GM21360 (cell line): ENCODE data around the gene TMTC1.
"Not testable (repeated sequence)": the region's sequence is repeated elsewhere in the genome, so short reads cannot be mapped to it uniquely, and the experiment has no call there.

Experiments
- ATAC-seq: cut with Tn5 transposase; IDR thresholded peaks from one replicate; pipeline ENCODE4 v1.9.1; 2021; ENCODE audit warnings: mild to moderate bottlenecking, moderate library complexity; ENCODE audit not compliant: unreplicated experiment

Gene TMTC1

GRCh38 chr12:29674463-29674862 is 109.3 kb downstream of the TMTC1 start:
- no peak for ATAC-seq

- no peak for ATAC-seq
These were observed 110.4 kb downstream of the TMTC1 start for GRCh38 chr12:29673346-29673745.

GRCh38 chr12:29672580-29672979 is 111.2 kb downstream of the TMTC1 start:
- no peak for ATAC-seq

DNA sequence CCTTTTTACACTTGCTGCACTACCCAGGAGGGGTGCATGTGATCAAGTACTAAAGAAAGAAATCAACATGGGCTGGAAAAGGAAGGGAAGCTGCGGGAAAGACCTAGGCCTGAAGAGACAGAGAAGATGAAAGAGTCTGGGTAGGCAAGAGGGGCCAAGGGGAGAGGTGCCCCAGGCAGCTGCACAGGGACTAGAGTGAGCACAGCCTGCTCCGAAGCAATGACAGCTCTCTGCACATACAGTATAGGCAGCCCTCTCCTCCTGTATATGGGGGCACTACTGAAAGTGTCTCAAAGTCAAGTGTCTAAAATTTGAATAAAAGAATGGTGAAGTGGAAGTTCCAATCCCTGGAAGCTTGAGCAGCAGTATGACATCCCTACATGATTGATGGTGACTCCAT is 112.0 kb downstream of the TMTC1 start:
- no peak for ATAC-seq

DNA sequence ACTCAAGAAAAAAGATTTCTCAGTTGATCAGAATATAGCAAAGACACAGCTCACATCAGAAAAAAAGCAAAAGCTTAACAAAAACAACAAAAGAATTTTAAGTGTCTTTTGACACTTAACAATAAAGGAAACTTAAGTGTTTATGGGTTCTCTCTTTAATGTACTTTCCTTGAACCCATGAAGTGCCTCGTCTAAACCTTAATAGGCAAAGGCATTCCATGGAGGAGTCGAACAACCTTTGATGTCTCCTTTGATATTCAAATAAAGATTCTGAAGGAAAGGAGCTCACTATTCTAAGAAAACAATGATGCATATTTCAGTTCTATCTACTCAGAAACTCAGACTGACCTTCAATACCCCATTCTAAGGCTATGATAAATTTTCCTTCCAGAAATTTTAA is 116.7 kb downstream of the TMTC1 start:
- no peak for ATAC-seq

DNA sequence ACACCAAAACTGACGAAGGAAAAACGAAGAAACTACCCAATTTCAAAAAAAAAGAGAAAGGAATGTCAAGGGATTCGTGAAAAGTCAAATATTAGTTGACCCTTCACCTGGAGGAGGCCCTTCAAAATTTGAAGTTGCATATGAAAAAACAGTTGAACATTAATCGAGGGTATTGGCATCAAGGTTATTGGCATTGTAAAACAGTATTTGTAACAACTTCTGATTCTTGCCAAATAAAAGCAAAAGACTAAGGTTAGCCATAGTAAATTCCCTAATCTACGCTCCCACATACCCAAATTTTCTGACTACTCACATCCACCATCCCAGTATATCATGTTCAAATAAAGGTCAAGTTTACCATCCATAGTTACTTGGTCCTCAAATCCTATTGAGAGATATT is 118.6 kb downstream of the TMTC1 start:
- no peak for ATAC-seq

GRCh38 chr12:29662734-29663323 is 120.9 kb downstream of the TMTC1 start:
- no peak for ATAC-seq

GRCh38 chr12:29660847-29661246 is 122.9 kb downstream of the TMTC1 start:
- ATAC-seq = no peak

- no peak for ATAC-seq
These were observed 126.8 kb downstream of the TMTC1 start for GRCh38 chr12:29656762-29657538.

GRCh38 chr12:29655861-29656260 is 127.9 kb downstream of the TMTC1 start:
- ATAC-seq = no peak

DNA sequence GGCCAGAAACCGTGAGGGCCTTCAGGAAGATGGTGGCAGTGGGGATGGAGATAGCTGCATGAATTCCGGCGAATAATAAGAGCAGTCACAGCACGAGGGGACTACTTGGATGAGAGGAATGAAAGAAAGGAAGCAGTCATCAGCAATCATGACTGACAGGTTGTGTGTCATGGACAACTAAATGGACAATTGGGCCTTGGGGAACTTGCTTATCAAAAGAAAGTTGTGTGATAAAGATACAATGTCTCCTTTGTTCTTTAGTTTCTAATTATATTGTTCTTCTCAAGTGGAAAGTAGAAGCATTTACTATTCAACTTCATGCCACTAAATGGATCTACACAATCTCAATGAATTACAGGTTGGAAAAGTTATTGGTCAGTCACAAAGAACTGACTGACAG is 130.5 kb downstream of the TMTC1 start:
- ATAC-seq = no peak

DNA sequence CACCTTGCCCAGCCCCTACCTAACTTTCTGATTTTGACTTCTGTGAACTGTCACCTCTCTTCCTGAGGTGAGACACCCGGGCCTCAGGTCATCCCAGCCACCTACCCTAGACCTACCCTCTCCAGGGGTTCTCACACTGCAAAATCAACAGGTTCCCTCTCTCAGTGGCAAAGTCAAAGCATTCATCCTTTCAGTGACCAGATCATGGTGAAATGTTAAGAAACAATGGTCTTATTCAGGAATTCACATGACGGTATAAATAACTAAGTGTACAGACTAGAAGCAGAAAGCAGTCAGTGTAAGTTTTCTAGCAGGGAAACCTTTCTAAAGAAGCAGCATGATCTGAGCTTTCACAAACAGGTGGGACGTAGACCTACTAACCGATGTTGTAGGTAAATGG is 133.4 kb downstream of the TMTC1 start:
- ATAC-seq = no peak

- ATAC-seq = no peak
These were observed 134.0 kb downstream of the TMTC1 start for GRCh38 chr12:29649722-29650121.

- ATAC-seq = no peak
These were observed 139.1 kb downstream of the TMTC1 start for GRCh38 chr12:29644536-29645162.

DNA sequence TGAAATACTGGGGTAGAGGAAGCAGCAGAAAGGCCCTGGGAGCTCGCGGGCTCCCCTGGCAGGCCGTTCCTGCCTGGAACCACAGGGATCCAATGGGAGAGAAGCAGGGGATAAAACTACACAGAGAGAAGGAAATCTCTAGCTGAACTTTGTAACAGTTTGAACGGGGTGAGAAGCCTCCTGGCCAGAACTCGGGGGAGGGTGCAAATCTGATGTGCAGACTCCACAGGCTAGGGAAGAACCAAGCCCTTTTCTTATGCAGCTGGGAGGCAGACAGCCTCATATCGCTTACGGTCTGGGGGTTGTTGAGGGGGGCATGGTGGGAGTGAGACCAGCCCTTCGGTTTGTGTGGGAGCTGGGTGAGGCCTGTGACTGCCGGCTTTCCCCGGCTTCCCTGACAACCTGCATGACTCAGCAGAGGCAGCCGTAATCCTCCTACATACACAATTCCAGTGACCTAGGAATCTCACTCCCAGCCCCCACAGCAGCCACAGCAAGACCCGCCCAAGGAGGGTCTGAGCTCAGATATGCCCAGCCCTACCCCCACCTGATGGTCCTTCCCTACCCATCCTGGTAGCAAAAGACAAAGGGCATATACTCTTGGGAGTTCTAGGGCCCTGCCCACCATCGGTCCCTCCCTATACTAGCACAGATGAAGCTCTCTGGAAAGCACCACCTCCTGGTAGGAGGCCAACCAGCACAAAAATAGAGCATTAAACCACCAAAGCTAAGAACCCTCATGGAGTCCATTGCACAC is 143.0 kb downstream of the TMTC1 start:
- no peak for ATAC-seq

DNA sequence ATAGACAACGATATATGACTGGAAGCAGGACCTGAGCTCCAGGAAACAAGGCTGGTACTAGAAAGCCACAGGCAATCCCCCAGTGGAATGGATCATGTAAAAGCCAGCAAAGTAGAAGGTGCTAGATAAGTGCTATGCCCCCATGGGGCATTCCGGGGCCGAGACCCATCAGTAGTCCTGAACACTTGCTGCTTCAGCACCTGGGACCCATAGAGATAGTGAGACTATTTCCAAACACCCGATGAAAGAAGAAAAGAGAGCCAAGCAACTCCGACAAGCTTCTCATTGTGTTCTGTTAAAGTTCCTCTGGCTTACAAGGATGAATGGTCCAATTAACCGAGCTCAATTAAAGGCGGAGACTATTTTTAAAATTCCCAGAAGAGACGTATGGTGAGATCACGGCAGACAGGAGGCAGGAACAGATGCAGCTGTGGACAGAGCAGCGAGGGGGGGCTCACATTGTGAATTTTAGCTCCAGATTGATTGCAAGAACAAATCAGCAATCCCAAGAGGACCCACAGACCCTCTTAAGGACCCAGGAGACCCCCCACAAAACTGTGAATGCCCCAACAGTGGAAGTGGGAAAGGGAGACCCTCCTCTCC is 143.7 kb downstream of the TMTC1 start:
- no peak for ATAC-seq

DNA sequence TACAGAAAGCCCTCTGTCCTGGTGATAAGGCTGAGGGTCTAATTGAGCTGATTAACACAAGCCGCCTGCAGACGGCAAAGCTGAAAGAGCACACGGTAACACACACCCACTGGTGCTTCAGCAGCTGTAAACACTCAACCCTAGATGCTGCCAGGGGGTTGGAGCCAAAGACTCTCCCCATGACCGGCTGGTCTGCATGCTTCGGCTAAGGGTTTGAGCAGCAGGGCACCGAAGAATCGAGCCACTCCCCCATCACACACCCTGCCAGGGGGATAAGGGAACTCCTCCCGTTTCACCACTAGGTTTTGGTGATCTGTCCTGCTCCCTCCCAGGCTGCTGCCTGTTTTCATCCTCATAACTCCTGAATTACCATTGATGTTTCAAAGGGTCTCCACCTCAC is 145.2 kb downstream of the TMTC1 start:
- no peak for ATAC-seq

- ATAC-seq = no peak
These were observed 149.7 kb downstream of the TMTC1 start for GRCh38 chr12:29634057-29634456.

GRCh38 chr12:29630164-29630563 is 153.6 kb downstream of the TMTC1 start:
- not testable (repeated sequence) for ATAC-seq

DNA sequence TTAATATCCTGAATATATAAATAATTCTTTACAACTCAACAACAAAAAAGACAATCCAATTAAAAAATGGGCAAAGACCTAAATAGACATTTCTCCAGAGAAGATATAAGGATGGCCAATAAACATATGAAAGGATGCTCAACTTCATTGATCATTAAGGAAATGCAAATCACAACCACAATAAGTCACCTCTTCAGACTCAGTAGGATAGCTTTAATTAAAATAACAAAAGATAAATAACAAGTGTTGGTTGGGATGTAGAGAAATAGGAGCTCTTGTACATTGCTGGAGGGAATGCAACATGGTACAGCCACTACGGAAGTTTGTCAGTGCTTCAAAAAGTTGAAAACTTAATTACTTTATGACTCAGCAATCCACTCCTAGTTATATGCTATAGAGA is 156.5 kb downstream of the TMTC1 start:
- no peak for ATAC-seq

- ATAC-seq = no peak
These were observed 158.3 kb downstream of the TMTC1 start for GRCh38 chr12:29625359-29625953.
